Measurements from ENCODE around the gene FOXP1. TPM values are rescaled to one million over a fixed set of nuclear protein-coding genes. Genes with fewer than 3 reads are reported as not detected.

FOXP1 gene
- total RNA-seq, 2 experiments from 2014 or later, result 178 TPM

DNA sequence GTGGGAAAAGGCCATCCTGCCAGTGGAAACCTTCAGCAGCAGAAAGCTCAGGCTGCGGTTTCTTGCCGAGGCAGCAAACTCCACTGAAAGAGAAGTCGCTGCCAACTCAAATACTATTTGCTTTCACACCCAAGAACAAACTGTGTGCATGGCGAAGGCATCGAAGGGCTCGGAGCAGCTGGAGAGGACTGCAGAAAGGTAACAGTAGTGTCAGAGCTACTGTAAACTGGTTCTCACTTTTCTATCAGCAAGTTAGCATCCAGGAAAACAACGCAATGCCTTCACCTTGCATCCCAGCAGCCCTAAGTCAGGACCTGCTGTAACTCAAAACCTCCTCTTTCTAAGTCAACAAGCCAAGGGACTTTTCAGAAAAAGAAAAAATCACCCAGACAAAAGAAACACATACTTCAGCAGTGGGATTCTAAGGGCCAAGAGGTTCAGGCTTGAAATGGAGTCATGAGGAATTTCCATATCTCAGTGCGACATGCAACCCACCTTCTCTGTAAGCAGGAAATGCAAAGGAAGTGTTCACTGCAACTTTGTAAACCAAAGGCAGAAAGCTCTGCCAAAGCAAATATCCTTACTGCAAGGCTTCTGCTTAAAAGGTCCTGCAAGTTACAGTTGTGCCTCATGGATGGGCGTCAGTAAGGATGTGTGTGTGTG, 193.5 kb downstream of the FOXP1 start:
- Mint-ChIP-seq H3K4me1 (peaks cover 50% of the 10 kb centered on the region), H3K27ac (peak overlapping the region; percentile 90), H3K36me3 (no peaks in the 10 kb centered on the region), H3K9me3 (peaks cover 2% of the 10 kb centered on the region), H3K4me3 (peak overlapping the region; percentile 72), H3K27me3 (no peaks in the 10 kb centered on the region)
- DNase-seq, result peak; percentile 44
- POLR2A ChIA-PET, result interaction anchor here (0.8 to 2.4 kb wide), 3 partner anchors 17 to 106 kb away, joined by 3 to 7 read pairs (median 3); no protein-coding TSS in a partner anchor
- peak; percentile 28 for ATAC-seq (ENCODE audit: low read depth)

DNA sequence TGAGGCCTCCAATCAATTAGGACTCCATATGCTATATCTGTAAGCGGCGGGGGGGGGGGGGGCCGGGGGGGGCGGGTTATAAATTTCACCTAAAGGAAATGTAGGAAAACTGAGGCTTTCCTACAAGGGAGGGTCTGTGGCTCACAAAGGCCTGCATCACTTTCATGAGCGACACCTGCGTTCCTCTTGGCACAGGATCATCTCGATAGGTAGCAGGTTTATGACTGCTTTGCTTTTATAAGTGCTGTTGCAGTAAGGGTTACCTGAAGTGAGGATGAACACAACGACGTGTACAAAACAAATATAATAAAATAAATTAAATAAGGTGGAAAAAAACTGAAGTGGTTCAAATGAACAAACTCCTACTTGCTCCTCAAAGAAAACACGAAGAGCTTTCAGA, 194.3 kb downstream of the FOXP1 start:
- no peaks in the 10 kb centered on the region for H3K36me3 Mint-ChIP-seq
- peak overlapping the region; percentile 49 for H3K27ac Mint-ChIP-seq
- H3K9me3 Mint-ChIP-seq, result peaks cover under 1% of the 10 kb centered on the region
- POLR2A ChIA-PET, result interaction anchor here (0.9 to 2.4 kb wide), 5 partner anchors 16 to 193 kb away, joined by 3 to 7 read pairs (median 4); no protein-coding TSS in a partner anchor
- no peak for ATAC-seq (ENCODE audit: low read depth)
- DNase-seq, result no peak
- H3K4me3 Mint-ChIP-seq, result peak overlapping the region; percentile 19
- H3K27me3 Mint-ChIP-seq, result no peaks in the 10 kb centered on the region
- H3K4me1 Mint-ChIP-seq, result peaks cover 57% of the 10 kb centered on the region

DNA sequence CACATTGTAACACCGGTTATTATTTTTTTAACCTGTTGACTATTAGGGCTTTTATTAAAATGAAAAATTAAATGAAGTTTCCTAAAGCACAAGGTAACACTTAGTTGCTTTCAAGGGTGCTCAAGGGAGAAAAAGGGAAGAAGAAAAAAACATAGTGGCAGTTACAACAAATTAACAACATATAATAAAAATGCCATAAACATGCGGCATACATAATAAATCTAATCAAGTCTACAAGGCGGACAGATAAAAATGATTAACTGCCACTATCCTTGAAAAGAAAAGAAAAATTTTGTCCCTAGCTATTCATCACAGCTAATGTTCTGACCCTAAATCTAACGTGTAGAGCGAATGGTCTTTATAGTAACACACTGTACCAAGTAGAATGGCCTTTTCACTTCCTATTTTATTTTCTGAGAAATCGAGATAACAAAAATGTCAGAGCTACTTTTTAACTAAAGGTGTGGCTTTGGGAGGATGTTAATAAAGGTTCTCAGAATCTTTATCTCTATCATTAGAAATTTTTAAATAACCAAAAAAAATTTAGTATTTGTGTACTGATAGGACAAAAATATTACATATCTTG, 194.9 kb downstream of the FOXP1 start:
- ATAC-seq (ENCODE audit: low read depth) (no peak), DNase-seq (no peak)
- POLR2A ChIA-PET, result interaction anchor here (0.9 to 2.4 kb wide), 4 partner anchors 16 to 194 kb away, joined by 3 to 7 read pairs (median 4); no protein-coding TSS in a partner anchor
- Mint-ChIP-seq H3K27ac (peak overlapping the region; percentile 71), H3K4me1 (peaks cover 56% of the 10 kb centered on the region), H3K36me3 (peaks cover under 1% of the 10 kb centered on the region), H3K4me3 (peak overlapping the region; percentile 47), H3K9me3 (no peaks in the 10 kb centered on the region), H3K27me3 (no peaks in the 10 kb centered on the region)

DNA sequence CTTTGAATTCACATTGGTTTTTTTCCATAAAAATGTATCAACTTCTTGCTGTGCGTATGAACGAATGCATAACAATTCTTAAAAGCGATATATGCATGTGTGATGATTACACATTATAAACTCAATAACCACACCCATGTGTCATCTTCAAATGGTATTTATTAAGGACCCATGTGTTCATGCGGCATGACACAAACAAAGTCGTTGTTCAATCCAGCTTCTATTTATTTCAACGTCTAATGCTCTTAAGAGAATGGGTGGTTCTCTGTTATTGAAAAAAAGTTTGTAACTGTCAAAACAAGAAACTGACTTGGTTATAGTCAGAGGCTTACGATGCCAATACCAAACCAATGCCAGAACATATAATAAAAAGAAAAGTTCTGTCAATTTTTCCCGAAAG, 195.9 kb downstream of the FOXP1 start:
- no peak overlapping the region for H3K27ac Mint-ChIP-seq
- POLR2A ChIA-PET, result no interaction called here

DNA sequence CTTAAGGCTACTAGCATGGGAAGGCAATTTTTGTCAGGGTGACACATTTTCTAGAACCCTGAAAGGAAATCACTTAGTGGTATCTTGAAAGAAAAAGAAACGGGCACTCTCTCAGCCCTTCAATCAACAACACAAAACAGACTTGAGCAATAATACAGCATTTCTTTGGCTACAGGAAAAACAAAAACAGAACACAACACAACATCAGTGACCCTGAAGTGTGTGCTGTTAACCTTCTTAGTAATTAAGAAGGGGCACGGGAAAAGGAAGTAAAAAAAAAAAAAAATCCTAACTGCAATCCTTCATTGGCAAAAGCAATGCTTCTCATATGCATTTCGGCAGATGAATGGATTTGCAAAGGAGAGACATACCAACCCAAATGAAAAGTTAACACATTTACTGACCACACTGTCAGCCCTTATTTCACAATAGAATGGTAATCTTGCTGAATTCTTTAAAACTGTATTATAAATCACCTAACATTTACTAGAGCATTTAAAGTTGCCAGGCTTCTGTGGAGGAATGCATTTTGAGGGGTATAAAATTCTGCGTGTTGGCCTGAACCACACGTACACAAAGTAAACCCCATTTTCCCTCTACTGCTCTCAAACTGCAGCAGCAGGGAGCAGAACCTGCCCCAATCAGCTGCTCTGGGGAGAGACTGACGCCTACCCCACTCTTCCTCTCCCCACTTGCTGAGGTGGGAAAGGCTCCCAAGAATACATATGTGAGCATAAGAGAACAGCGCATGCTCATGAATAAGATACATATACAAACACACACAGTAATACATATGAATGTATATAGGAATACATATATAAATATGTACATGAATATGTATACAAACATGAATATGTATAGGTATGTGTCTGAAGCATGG, 198.5 kb downstream of the FOXP1 start:
- DNase-seq, result no peak
- Mint-ChIP-seq H3K36me3 (peaks cover 6% of the 10 kb centered on the region), H3K4me3 (peak overlapping the region; percentile 71), H3K27ac (peak overlapping the region; percentile 92), H3K4me1 (peaks cover 53% of the 10 kb centered on the region), H3K27me3 (no peaks in the 10 kb centered on the region), H3K9me3 (no peaks in the 10 kb centered on the region)
- POLR2A ChIA-PET, result interaction anchor here (0.9 to 1.5 kb wide), 6 partner anchors 12 to 101 kb away, joined by 3 to 8 read pairs (median 4); no protein-coding TSS in a partner anchor
- ATAC-seq (ENCODE audit: low read depth), result peak; percentile 29

More for the DNA sequence above, 195.9 kb downstream of the FOXP1 start:
- Mint-ChIP-seq H3K36me3 (peaks cover 6% of the 10 kb centered on the region), H3K9me3 (no peaks in the 10 kb centered on the region), H3K4me3 (no peak overlapping the region), H3K27me3 (no peaks in the 10 kb centered on the region), H3K4me1 (peaks cover 63% of the 10 kb centered on the region)
- no peak for ATAC-seq (ENCODE audit: low read depth)
- DNase-seq, result no peak

DNA sequence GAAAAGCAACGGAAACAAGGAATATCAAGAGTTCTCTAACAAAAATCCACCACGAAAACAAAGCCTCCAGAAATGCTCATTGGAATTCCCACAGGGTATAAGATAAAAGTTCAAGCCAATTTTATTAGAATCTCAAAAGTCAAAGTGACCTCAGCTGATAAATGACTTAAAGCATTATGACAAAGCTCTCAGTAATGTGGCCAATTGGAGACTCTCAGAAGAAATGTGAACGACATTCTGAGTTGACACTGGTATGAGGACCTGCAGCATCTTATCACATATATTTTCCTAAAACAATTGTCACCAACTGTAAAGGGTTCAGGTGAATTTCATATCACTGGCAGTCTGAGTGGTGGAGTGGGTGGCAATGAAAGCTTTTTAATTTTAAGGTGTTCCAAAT, 199.1 kb downstream of the FOXP1 start:
- Mint-ChIP-seq H3K27ac (peak overlapping the region; percentile 92), H3K9me3 (no peaks in the 10 kb centered on the region), H3K4me3 (peak overlapping the region; percentile 71), H3K27me3 (no peaks in the 10 kb centered on the region), H3K36me3 (peaks cover 6% of the 10 kb centered on the region), H3K4me1 (peaks cover 55% of the 10 kb centered on the region)
- POLR2A ChIA-PET, result interaction anchor here (0.9 to 1.5 kb wide), 6 partner anchors 11 to 102 kb away, joined by 3 to 8 read pairs (median 4); no protein-coding TSS in a partner anchor
- DNase-seq (no peak), ATAC-seq (ENCODE audit: low read depth) (peak; percentile 36)

DNA sequence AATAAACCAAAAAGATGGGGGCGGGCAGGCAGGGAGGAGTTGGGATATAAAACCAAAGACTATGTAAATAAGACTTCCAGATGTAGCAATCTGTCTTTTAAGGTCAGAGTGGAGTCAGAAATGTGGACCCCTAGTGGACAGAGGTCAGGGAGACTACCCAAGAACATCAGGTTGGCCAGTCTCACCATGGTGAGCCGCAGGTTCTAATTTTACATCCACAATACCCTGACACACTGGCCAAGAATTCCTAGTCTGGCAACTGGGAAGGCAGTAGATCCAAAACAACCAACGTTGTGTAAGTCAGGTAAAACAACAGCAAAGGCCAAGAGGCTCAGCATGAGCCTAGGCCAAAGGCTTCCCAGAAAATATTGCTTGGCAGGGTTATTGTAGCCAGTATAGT, 203.4 kb downstream of the FOXP1 start:
- POLR2A ChIA-PET, result no interaction called here

DNA sequence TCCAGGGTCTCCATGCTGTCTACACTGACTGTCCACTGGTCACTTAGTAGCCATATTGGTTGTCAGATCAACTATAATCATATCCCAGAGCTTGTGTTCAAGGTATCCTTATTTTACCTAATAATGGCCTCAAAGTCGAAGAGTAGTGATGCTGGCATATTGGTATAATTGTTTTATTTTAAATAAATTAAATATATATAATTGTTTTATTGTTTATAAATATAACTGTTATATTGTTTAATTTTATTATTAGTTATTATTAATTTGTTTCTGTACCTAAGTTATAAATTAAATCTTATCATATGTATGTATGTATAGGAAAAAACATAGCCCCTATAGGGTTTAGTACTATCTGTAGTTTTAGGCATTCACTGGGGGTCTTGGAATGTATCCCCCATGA, 205.0 kb downstream of the FOXP1 start:
- POLR2A ChIA-PET, result no interaction called here
- DNase-seq (no peak), ATAC-seq (ENCODE audit: low read depth) (no peak)
- Mint-ChIP-seq H3K36me3 (peaks cover 9% of the 10 kb centered on the region), H3K9me3 (peaks cover 1% of the 10 kb centered on the region), H3K4me1 (peaks cover 40% of the 10 kb centered on the region), H3K4me3 (no peak overlapping the region), H3K27ac (no peak overlapping the region), H3K27me3 (no peaks in the 10 kb centered on the region)

More for the DNA sequence above, 203.4 kb downstream of the FOXP1 start:
- H3K27me3 Mint-ChIP-seq, result no peaks in the 10 kb centered on the region
- H3K4me3 Mint-ChIP-seq, result no peak overlapping the region
- peaks cover 1% of the 10 kb centered on the region for H3K9me3 Mint-ChIP-seq
- ATAC-seq (ENCODE audit: low read depth) (no peak), DNase-seq (no peak)
- peaks cover 10% of the 10 kb centered on the region for H3K36me3 Mint-ChIP-seq
- H3K27ac Mint-ChIP-seq, result no peak overlapping the region
- peaks cover 43% of the 10 kb centered on the region for H3K4me1 Mint-ChIP-seq

DNA sequence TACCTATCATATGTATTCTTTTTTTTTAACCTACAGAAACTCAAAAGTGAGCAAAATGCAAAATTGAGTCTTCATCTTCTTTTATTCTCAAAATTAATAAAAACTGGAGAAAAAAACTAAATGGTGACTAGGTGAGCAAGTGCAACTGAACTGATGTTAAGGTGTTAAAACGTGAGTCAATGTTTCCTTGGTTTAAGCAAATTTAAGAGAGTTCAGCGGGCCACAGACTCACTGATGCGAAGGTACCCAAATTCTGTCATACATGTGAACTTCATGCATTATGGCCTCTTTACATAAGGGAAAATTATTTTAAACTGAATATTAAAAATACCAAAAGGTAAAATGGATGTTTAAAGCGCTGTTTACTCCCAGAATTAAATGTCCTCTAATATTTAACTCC, 206.6 kb downstream of the FOXP1 start:
- Mint-ChIP-seq H3K27me3 (no peaks in the 10 kb centered on the region), H3K4me3 (no peak overlapping the region), H3K9me3 (peaks cover 1% of the 10 kb centered on the region), H3K4me1 (peaks cover 45% of the 10 kb centered on the region), H3K27ac (no peak overlapping the region), H3K36me3 (peaks cover 5% of the 10 kb centered on the region)
- no peak for ATAC-seq (ENCODE audit: low read depth)
- POLR2A ChIA-PET, result interaction anchor here (1.3 kb wide), 1 partner anchor 207 kb away, joined by 3 read pairs; the partner anchor contains the start of gene FOXP1
- DNase-seq, result no peak

DNA sequence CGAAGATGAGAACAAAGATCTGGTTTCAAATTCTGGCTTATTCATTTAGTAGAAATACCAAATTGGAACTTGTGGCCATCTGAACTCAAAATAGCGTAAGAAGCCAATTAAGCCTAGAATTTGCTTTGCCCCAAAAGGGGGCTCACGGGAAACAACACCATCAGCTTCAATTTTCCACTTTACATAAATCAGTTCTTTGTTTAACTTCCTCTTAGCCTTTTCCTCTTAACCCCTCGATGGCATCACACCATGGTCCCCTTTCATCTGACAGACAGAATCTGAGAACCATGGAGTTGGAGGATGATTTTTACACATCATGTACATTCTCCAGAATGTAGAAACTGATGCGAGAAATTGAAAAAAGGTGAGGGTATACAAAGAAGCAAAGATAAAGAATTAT, 207.0 kb downstream of the FOXP1 start:
- Mint-ChIP-seq H3K9me3 (peaks cover 1% of the 10 kb centered on the region), H3K36me3 (peaks cover 5% of the 10 kb centered on the region), H3K27ac (no peak overlapping the region), H3K4me1 (peaks cover 44% of the 10 kb centered on the region), H3K4me3 (no peak overlapping the region), H3K27me3 (no peaks in the 10 kb centered on the region)
- no peak for ATAC-seq (ENCODE audit: low read depth)
- POLR2A ChIA-PET, result interaction anchor here (1.3 kb wide), 1 partner anchor 207 kb away, joined by 3 read pairs; the partner anchor contains the start of gene FOXP1
- DNase-seq, result no peak

DNA sequence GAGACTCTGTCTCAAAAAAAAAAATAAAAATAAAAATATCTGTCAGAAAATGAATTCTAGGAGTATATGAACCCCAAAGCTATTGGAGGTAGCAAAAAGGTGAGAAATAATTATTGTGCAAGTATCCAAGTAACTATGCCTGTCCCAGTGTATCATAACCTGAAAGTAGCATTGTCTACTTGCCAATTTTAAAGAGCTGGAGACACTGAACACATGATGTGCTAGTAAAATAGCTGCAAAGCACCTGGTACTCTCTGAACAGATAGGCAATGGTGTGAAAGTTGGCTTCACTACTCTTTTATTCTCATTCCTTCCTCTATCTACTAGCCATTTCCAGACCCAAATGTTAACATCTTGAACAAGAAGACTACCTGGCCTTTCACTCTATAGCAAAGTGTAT, 208.9 kb downstream of the FOXP1 start:
- Mint-ChIP-seq H3K27me3 (no peaks in the 10 kb centered on the region), H3K9me3 (peaks cover 1% of the 10 kb centered on the region), H3K4me1 (peaks cover 37% of the 10 kb centered on the region), H3K36me3 (peaks cover 11% of the 10 kb centered on the region), H3K4me3 (no peak overlapping the region), H3K27ac (no peak overlapping the region)
- no peak for DNase-seq
- ATAC-seq (ENCODE audit: low read depth), result no peak
- POLR2A ChIA-PET, result no interaction called here

DNA sequence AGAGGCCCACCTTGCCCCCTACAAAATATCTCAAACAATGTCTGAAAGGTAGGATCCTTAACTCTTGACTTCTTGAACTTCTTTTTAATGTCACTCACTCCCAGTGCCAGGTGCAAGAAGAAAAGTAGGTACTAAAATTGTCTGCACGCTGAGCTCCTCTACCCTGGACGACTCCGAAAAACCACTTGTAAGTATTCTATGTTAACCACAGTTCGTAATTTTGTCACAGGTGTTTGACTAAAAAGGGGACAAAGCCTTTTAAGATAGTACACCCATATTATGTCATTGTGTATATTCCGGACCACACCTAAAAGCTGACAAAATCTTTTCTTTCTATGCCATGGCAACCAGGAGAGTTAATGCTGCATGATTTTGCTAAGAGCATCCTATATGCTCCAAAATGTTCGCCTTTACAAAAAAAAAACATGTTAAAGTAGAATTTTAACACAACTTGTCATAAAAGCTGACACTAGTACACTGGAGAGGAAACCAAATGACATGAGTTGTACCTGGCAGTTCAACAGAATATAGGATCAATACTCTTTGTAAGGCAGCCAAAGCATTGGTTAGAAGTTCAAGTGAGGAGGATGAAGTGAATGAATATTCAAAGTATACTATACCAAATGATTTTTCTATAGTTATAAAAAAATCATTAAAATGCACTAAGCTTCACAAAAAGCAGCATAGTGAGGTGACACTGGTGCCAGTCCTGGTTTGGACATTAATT, 210.5 kb downstream of the FOXP1 start:
- no peak for DNase-seq
- H3K4me1 Mint-ChIP-seq, result peaks cover 35% of the 10 kb centered on the region
- POLR2A ChIA-PET, result interaction anchor here (0.6 to 1.4 kb wide), 5 partner anchors 12 to 1939 kb away, joined by 3 to 7 read pairs (median 3); no protein-coding TSS in a partner anchor

More for the DNA sequence above, 210.5 kb downstream of the FOXP1 start:
- peak; percentile 89 for ATAC-seq (ENCODE audit: low read depth)
- Mint-ChIP-seq H3K36me3 (peaks cover 13% of the 10 kb centered on the region), H3K27ac (peak overlapping the region; percentile 79), H3K9me3 (no peaks in the 10 kb centered on the region), H3K27me3 (no peaks in the 10 kb centered on the region), H3K4me3 (peak overlapping the region; percentile 54)
